ENCODE measurements around the gene MTCL1. TPM values are rescaled to one million over a fixed set of nuclear protein-coding genes. Genes with fewer than 3 reads are reported as not detected.

The MTCL1 gene
- total RNA-seq, 4 donors from 2014 or later = 12.3 to 35.9 (median 26.1) TPM

DNA sequence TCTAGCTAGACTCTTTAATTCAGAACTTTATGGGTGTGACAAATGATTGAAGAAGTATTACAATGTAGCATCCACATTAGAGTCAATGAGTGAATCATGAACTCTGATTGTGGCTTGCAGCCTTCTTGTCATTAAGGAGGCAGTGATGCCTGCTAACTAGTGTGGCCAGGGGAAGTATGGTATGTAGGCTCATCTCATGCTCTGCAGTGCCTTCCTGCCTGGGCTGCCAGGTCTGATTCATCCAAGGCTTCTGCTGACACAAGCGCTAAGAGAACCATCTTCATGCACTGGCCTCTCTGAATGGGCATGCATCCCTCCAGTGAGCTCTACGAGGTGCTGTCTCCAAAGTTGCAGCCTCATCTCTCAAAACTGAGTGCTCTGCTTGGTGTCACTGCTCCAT, 144.3 kb downstream of the MTCL1 start:
- DNase-seq = no peak
- intact Hi-C loops (cut with DNase I; ENCODE audit: low total_unique reads) (no loop called here), in situ Hi-C loops (cut with MboI; ENCODE audit: low pct_ligation_motif_present in 1 of 4, low pct_unique_long_range_greater_than_20kb in 1 of 4, low sequenced_read_pairs in 3 of 4) (no loop called here)
- no peak for TF ChIP-seq POLR2A (IDR thresholded peaks at IDR 0.05)
- Histone ChIP-seq H3K9me3 (no peaks in the 10 kb centered on the region), H3K4me3 (no peak overlapping the region), H3K4me1 (no peaks in the 10 kb centered on the region), H3K27ac (no peak overlapping the region), H3K27me3 (no peaks in the 10 kb centered on the region), H3K36me3 (no peaks in the 10 kb centered on the region)
- WGBS, 2 donors (ENCODE audit: low coverage in 1 of 2) = 90% methylated on average over 2 of the region's 2 CpGs; no CpG with 5 or more reads in 1 of the 2 donors

DNA sequence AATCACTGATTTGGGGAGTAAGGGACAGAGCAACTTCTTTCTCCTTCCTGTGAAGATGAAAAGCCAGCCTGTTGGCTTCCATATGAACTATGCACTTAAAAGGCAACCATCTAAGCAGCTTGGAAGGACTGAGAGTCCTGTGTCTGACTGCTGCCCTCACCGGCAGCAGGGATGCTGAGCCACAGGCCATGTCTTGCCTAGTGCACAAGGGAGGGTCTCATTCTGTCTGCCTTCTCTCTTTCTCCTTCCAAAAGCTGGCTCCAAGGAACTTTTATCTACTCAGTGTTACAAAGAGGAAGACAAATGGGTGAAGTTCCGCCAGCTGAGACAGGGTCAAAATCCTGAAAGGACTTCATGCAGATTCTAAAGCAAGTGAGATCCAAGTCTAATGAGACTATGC, 146.3 kb downstream of the MTCL1 start:
- H3K27ac ChIP-seq = no peak overlapping the region
- H3K4me3 ChIP-seq = no peak overlapping the region
- H3K4me1 ChIP-seq = no peaks in the 10 kb centered on the region
- no peaks in the 10 kb centered on the region for H3K27me3 ChIP-seq
- no peak for DNase-seq
- 78 to 80% methylated on average over 1 to 2 of the region's 2 CpGs for WGBS, 2 donors (ENCODE audit: low coverage in 1 of 2)
- no peaks in the 10 kb centered on the region for H3K36me3 ChIP-seq
- intact Hi-C loops (cut with DNase I; ENCODE audit: low total_unique reads) = no loop called here
- TF ChIP-seq, protein P1, sequence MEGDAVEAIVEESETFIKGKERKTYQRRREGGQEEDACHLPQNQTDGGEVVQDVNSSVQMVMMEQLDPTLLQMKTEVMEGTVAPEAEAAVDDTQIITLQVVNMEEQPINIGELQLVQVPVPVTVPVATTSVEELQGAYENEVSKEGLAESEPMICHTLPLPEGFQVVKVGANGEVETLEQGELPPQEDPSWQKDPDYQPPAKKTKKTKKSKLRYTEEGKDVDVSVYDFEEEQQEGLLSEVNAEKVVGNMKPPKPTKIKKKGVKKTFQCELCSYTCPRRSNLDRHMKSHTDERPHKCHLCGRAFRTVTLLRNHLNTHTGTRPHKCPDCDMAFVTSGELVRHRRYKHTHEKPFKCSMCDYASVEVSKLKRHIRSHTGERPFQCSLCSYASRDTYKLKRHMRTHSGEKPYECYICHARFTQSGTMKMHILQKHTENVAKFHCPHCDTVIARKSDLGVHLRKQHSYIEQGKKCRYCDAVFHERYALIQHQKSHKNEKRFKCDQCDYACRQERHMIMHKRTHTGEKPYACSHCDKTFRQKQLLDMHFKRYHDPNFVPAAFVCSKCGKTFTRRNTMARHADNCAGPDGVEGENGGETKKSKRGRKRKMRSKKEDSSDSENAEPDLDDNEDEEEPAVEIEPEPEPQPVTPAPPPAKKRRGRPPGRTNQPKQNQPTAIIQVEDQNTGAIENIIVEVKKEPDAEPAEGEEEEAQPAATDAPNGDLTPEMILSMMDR (IDR thresholded peaks at IDR 0.05) = no peak
- TF ChIP-seq EP300 (IDR thresholded peaks at IDR 0.05; ENCODE audit: low read depth) (no peak), POLR2A (IDR thresholded peaks at IDR 0.05) (no peak), POLR2AphosphoS5 (IDR thresholded peaks at IDR 0.05) (no peak)
- in situ Hi-C loops (cut with MboI; ENCODE audit: low pct_ligation_motif_present in 1 of 4, low pct_unique_long_range_greater_than_20kb in 1 of 4, low sequenced_read_pairs in 3 of 4) = no loop called here
- no peaks in the 10 kb centered on the region for H3K9me3 ChIP-seq

DNA sequence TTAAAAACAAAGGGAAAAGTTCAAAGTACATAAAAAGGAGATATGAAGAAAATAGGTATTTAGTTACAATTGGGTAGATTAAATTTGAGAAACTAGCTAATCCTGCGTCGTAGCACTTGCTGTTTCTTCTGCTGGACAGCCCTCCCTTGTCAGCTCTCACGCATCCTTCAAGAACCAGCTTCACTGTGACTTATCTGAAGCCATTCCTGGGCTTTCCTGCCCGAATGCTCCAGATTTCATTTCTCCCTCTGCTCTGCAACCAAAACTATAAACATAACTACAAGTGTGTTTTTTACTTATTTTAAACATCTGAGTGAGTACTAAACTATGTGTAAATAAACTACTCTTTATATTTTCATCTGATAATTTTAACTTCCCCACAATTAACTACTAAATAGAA, 149.2 kb downstream of the MTCL1 start:
- Histone ChIP-seq H3K27me3 (no peaks in the 10 kb centered on the region), H3K4me3 (no peak overlapping the region), H3K36me3 (no peaks in the 10 kb centered on the region), H3K27ac (no peak overlapping the region), H3K9me3 (no peaks in the 10 kb centered on the region), H3K4me1 (no peaks in the 10 kb centered on the region)
- in situ Hi-C loops (cut with MboI; ENCODE audit: low pct_ligation_motif_present in 1 of 4, low pct_unique_long_range_greater_than_20kb in 1 of 4, low sequenced_read_pairs in 3 of 4) = no loop called here
- intact Hi-C loops (cut with DNase I; ENCODE audit: low total_unique reads) = no loop called here
- TF ChIP-seq, protein P1 (IDR thresholded peaks at IDR 0.05) = no peak
- TF ChIP-seq POLR2A (IDR thresholded peaks at IDR 0.05) (no peak), EP300 (IDR thresholded peaks at IDR 0.05; ENCODE audit: low read depth) (no peak), POLR2AphosphoS5 (IDR thresholded peaks at IDR 0.05) (no peak)
- 40 to 61% methylated on average over 1 to 4 of the region's 4 CpGs for WGBS, 2 donors (ENCODE audit: low coverage in 1 of 2)
- no peak for DNase-seq

DNA sequence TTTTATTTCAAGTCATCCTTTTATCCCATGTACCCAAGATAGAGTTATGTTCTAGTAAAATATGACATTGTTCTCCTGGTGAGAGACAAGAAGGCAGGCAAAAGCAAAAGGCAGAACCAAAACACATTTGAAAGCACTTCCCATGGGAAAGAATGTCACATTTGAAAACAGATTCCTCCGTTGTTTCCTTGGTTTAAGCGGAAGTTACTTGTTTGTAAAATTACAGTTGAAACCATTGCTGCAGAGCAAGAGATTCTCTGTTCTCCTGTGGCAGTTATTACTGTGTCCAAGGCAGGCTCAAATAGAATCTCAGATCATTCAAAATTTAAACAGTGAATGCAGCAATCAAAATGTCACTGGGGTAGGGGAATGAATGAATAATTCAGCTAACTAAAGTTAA, 149.6 kb downstream of the MTCL1 start:
- H3K4me3 ChIP-seq = no peak overlapping the region
- DNase-seq = no peak
- no peaks in the 10 kb centered on the region for H3K36me3 ChIP-seq
- intact Hi-C loops (cut with DNase I; ENCODE audit: low total_unique reads) = no loop called here
- no peak overlapping the region for H3K27ac ChIP-seq
- WGBS, 2 donors (ENCODE audit: low coverage in 1 of 2) = 44 to 63% methylated on average over 2 of the region's 2 CpGs
- H3K4me1 ChIP-seq = no peaks in the 10 kb centered on the region
- in situ Hi-C loops (cut with MboI; ENCODE audit: low pct_ligation_motif_present in 1 of 4, low pct_unique_long_range_greater_than_20kb in 1 of 4, low sequenced_read_pairs in 3 of 4) = no loop called here
- H3K9me3 ChIP-seq = no peaks in the 10 kb centered on the region
- TF ChIP-seq, protein P1 (IDR thresholded peaks at IDR 0.05) = no peak
- TF ChIP-seq POLR2AphosphoS5 (IDR thresholded peaks at IDR 0.05) = no peak
- TF ChIP-seq EP300 (IDR thresholded peaks at IDR 0.05; ENCODE audit: low read depth) = no peak
- no peak for TF ChIP-seq POLR2A (IDR thresholded peaks at IDR 0.05)
- H3K27me3 ChIP-seq = no peaks in the 10 kb centered on the region

DNA sequence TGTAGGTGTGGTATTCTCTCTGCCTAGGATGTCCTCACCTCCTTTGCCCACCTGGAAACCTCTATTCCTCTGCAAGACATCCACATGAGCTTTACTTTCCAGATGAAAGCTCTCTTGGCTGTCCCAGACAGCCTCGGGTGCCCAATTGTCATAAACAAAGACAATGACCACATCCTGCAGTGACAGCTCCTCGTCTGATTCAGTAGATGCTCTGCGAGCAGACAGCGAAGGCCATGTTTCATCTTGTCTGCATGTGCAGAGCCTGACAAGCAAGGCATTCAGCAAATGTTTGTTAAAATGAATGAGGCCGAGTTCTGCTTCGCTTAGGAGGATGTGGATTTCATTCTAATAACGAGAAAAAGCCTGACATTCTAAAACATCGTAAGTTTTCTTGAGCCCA, 150.9 kb downstream of the MTCL1 start:
- H3K36me3 ChIP-seq = no peaks in the 10 kb centered on the region
- DNase-seq = no peak
- WGBS, 2 donors (ENCODE audit: low coverage in 1 of 2) = 84 to 92% methylated on average over 4 to 8 of the region's 8 CpGs
- in situ Hi-C loops (cut with MboI; ENCODE audit: low pct_ligation_motif_present in 1 of 4, low pct_unique_long_range_greater_than_20kb in 1 of 4, low sequenced_read_pairs in 3 of 4) = no loop called here
- TF ChIP-seq POLR2A (IDR thresholded peaks at IDR 0.05) = no peak
- no peak for TF ChIP-seq EP300 (IDR thresholded peaks at IDR 0.05; ENCODE audit: low read depth)
- TF ChIP-seq, protein P1 (IDR thresholded peaks at IDR 0.05) = no peak
- TF ChIP-seq POLR2AphosphoS5 (IDR thresholded peaks at IDR 0.05) = no peak
- H3K27ac ChIP-seq = no peak overlapping the region
- H3K9me3 ChIP-seq = no peaks in the 10 kb centered on the region
- no peaks in the 10 kb centered on the region for H3K27me3 ChIP-seq
- H3K4me3 ChIP-seq = no peak overlapping the region
- intact Hi-C loops (cut with DNase I; ENCODE audit: low total_unique reads) = no loop called here
- no peaks in the 10 kb centered on the region for H3K4me1 ChIP-seq
